ENCODE data around the gene FAM72A.
"Not testable (repeated sequence)": the region's sequence is repeated elsewhere in the genome, so short reads cannot be mapped to it uniquely, and the experiment has no call there.

FAM72A gene

DNA sequence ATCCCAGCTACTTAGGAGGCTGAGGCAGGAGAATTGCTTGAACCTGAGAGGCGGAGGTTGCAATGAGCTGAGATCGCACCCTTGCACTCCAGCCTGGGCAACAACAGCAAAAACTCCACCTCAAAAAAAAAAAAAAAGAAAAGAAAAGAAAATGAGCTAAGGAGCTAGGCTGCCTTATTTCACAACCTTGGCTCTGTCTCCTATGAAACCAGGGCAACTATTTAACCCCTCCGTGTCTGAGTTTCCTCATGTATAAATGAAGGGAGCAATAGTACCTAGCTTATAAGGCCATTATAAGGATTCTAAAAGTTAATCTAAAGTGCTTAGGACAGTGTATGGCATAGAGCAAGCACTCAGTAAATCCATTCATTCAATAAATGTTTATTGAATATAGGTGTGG is 32.8 kb downstream of the FAM72A start:
- not testable (repeated sequence) for DNase-seq (ENCODE audit: low spot score)

DNA sequence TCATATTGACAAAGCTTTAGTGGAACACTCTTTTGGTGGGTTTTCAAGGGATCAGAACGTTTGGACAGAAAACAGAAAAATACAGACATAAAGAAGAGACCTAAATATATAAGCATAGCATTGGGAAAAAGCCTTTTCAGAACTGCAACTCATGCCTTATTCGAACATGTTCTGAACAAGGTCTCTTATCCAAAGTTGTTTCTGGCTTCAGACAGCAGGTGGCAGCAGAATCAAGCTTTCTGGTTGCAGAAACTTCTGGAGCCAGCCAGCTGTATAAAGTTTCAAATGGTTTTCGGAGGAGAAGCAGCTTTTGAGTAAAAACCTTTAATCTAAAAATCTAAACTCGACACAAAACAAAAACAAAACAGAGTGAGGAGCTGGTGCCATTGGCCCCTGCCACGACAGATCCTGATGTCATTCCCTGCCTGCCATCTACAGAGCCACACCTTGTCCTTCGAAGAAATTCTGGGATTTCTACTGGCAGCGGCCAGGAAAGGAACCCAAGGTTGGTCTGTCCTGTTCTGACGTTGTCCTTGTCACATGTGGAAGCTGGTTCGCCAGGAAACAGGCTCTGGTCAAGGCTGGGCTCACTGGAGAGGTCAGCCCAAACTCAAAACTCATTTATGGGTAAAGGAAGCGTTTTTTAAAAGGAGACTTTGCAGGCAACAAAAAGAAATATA is 35.1 kb downstream of the FAM72A start:
- not testable (repeated sequence) for DNase-seq (ENCODE audit: low spot score)

DNA sequence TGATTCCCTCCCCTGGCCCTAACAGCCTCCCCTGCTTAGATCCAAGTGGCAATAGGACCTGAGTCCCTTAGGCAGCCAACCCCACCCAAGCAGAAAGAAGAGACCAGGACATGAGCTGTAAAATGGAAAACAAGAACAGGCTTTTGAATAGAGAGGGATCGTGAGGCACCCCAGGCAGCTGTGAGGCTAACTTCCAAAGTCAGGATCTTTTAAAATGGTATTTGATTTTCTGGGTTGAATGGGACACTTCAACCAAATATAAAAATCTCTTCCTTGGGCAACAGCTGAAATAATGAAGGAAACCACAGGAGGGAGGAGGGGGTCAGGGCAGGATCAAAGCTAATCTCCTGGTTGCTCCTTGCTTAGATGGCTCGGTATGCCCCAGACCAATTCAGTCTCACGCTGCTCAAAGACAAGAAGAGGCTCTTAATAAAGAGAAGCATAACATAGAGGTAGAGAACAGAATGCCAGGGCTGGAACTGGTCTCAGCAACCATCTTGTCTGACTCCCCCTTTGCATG is 56.8 kb downstream of the FAM72A start:
- no peak for DNase-seq (ENCODE audit: low spot score)

GRCh38 chr1:206144605-206145004 is 58.0 kb downstream of the FAM72A start:
- DNase-seq (ENCODE audit: low spot score), result no peak

DNA sequence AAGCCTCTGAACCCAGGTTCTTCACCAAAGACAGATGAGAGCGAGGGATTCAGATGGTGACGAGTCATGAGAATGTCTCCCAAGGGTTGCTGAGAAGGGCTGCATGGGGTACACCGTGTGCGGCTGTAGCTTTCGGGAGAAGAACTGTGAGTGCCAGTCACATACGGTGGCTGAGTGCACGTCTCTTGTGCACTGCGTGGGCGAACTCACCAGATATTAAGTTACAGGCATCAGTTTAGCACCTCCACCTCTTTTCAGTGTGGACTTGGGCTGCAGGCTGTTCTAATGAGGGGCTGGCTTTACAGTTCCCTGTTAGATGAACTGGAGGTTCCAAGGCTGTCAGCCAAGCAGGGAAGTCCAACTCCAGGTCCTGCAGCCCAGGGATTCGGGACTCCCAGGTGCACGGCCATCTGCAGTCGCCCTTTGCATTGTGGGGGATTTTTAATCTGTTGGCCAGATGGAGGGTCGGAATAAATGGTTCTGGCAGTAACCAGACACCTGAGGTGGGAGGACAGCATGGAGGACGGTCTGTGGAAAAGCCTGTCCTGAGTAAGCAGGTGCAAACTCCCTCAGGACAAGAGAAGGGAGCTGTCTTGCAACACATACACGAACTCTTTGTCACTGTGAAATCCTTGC is 59.0 kb downstream of the FAM72A start:
- no peak for DNase-seq (ENCODE audit: low spot score)

DNA sequence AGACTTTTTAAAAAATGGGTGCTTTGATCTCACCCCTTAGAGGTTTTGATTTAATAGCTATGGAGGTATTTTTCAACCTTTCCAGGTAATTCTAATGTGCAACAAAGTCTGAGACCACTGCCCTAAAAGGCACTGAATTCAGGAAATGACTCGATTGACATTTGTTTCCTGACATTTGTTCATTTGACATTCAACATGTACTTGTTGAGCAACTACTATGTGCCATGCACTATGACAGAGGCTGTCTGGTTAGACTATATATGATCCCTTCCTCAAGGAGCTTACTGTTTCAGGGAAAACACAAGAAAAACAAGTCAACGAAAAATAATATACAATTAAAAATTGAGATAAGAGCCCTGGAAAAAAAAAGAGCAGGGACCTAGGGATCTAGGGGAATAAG is 59.9 kb downstream of the FAM72A start:
- DNase-seq (ENCODE audit: low spot score), result no peak

GRCh38 chr1:206142011-206142410 is 60.6 kb downstream of the FAM72A start:
- no peak for DNase-seq (ENCODE audit: low spot score)

GRCh38 chr1:206136241-206136640 is 66.4 kb downstream of the FAM72A start:
- DNase-seq (ENCODE audit: low spot score), result no peak
